IPS DF 6.9 (cell line): ENCODE measurements around the gene GCK.

Experiments used
- DNase-seq: peaks from one replicate; pipeline ENCODE4 v3.0.0-alpha.2; 2013; ENCODE audit warnings: low read depth, low spot score
- H3K27ac ChIP-seq: one replicate; pipeline ENCODE4 v1.5.1; 2013; ENCODE audit warnings: low read length, control low read depth
- H3K27me3 ChIP-seq: 2 replicates; pipeline ENCODE4 v1.6.1; 2013; ENCODE audit warnings: mild to moderate bottlenecking, low read length; ENCODE audit not compliant: control insufficient read depth, insufficient read depth
- H3K36me3 ChIP-seq: 2 replicates; pipeline ENCODE4 v1.6.1; 2013; ENCODE audit warnings: low read length; ENCODE audit not compliant: control insufficient read depth, insufficient read depth
- H3K4me1 ChIP-seq: 2 replicates; pipeline ENCODE4 v1.6.1; 2013; ENCODE audit warnings: low read length; ENCODE audit not compliant: control insufficient read depth, insufficient read depth
- H3K4me3 ChIP-seq: 2 replicates; pipeline ENCODE4 v1.5.1; 2013; ENCODE audit warnings: mild to moderate bottlenecking, low read length
- H3K9me3 ChIP-seq: 2 replicates; pipeline ENCODE4 v1.6.1; 2013; ENCODE audit warnings: low read length, inconsistent platforms; ENCODE audit not compliant: control insufficient read depth, insufficient read depth
- WGBS: extraction: QIAGEN DNeasy Blood & Tissue Kit; methylation state at CpG from one replicate; pipeline ENCODE4 v1.1.7; 2013; ENCODE audit warnings: mixed read lengths, missing lambda C conversion rate; ENCODE audit not compliant: insufficient read length, insufficient coverage; 5-methylcytosine and 5-hydroxymethylcytosine counted together

Gene GCK

GRCh38 chr7:44222074-44222473, 32.8 kb upstream of the GCK start:
- no CpG with 5 or more reads among the region's 11 CpGs for WGBS
- peaks cover 10% of the 10 kb centered on the region for H3K4me1 ChIP-seq
- no peak overlapping the region for H3K27ac ChIP-seq
- no peak for DNase-seq
- no peak overlapping the region for H3K4me3 ChIP-seq
- no peaks in the 10 kb centered on the region for H3K9me3 ChIP-seq
- H3K36me3 ChIP-seq = no peaks in the 10 kb centered on the region
- H3K27me3 ChIP-seq = no peaks in the 10 kb centered on the region

GRCh38 chr7:44221231-44221791, 32.1 kb upstream of the GCK start:
- no peak for DNase-seq
- H3K27me3 ChIP-seq = no peaks in the 10 kb centered on the region
- H3K27ac ChIP-seq = no peak overlapping the region
- whole genome bisulfite sequencing = no CpG with 5 or more reads among the region's 30 CpGs
- no peak overlapping the region for H3K4me3 ChIP-seq
- H3K4me1 ChIP-seq = peaks cover 10% of the 10 kb centered on the region
- H3K36me3 ChIP-seq = no peaks in the 10 kb centered on the region
- no peaks in the 10 kb centered on the region for H3K9me3 ChIP-seq

- no peak overlapping the region for H3K27ac ChIP-seq
Observed at GRCh38 chr7:44220358-44221112, 31.3 kb upstream of the GCK start.

GRCh38 chr7:44220046-44220357, 30.8 kb upstream of the GCK start:
- no CpG with 5 or more reads among the region's 26 CpGs for WGBS
- H3K4me3 ChIP-seq = no peak overlapping the region
- no peaks in the 10 kb centered on the region for H3K27me3 ChIP-seq
- no peaks in the 10 kb centered on the region for H3K9me3 ChIP-seq
- DNase-seq = no peak
- peaks cover 10% of the 10 kb centered on the region for H3K4me1 ChIP-seq
- H3K27ac ChIP-seq = no peak overlapping the region
- no peaks in the 10 kb centered on the region for H3K36me3 ChIP-seq

More at GRCh38 chr7:44220358-44221112, 31.3 kb upstream of the GCK start:
- Histone ChIP-seq H3K4me1 (peaks cover 10% of the 10 kb centered on the region), H3K4me3 (no peak overlapping the region), H3K27me3 (no peaks in the 10 kb centered on the region), H3K9me3 (no peaks in the 10 kb centered on the region), H3K36me3 (no peaks in the 10 kb centered on the region)
- DNase-seq = no peak
- no CpG with 5 or more reads among the region's 24 CpGs for WGBS

DNA sequence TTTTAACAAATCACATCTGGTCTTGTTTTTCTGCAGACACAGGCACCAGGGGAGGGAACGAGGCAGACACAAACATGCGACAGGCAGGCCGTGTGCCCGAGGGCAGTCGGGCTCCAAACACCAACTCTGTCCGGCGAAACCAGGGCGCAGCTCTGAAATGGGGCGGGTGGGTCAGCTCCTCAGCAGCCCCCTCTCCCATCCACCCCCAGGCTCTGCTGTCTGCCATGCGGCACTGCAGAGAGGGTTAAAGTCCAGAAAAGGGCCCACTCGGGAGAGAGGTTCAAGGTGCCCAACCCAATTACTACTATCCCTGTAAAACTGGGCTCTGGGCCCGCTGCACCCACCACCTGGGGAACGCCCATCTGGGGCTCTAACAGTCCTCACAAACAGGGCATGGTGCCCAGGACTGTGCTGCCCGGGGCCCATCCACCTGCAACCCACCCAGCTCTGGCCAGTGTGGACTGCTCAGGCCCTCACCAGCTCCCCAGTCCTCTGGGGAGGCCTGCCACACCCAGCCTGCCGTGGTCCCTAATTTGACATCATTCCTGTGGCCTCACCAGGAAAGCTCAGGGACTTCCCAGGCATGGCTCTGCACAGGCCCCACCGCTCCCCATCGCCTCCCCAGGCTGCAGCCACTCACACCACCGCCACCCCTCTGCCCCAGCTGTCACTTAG, 30.3 kb upstream of the GCK start:
- Histone ChIP-seq H3K9me3 (no peaks in the 10 kb centered on the region), H3K27ac (no peak overlapping the region), H3K36me3 (no peaks in the 10 kb centered on the region), H3K4me1 (peaks cover 11% of the 10 kb centered on the region), H3K27me3 (no peaks in the 10 kb centered on the region), H3K4me3 (no peak overlapping the region)
- WGBS = no CpG with 5 or more reads among the region's 18 CpGs
- DNase-seq = no peak

DNA sequence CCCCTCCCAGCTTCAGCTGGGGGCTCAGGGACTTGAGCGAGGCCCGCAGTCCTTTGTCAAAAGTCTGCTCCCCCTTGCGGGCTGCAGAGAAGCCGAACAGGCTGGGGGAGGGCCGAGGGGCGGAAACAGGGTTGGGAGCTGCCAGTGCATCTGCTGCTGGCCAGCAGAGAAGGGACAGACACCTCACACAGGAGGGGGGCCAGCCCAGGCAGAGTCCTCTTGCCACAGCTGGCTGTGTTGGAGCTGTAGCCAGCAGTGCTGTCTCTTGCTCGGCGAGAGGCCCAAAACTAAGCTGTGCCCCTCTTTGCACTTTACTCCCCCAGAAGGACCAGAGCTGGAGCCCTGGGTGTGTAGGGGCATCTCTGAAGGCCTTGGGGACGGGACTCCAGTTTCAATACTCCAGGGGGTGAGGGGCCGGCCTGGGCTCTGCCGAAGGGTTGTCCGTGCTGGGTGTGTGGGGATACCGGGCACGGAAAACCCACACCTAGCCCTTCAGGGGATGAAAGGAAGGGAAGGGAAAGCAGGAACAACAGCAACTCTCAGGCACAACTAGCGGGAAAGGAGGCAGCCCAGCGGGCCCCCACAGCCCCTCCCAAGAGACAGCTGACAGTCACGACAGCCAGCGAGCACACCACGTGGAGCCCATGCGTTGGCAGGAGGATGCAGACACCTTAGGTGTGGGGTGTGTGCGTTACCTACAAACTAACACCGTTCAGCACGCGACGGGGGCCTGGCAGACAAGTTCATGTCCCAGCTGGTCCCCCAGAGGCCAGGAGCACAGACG, 29.4 kb upstream of the GCK start:
- Histone ChIP-seq H3K27me3 (no peaks in the 10 kb centered on the region), H3K27ac (no peak overlapping the region), H3K4me3 (no peak overlapping the region), H3K4me1 (peaks cover 11% of the 10 kb centered on the region), H3K9me3 (no peaks in the 10 kb centered on the region), H3K36me3 (no peaks in the 10 kb centered on the region)
- no CpG with 5 or more reads among the region's 26 CpGs for WGBS
- DNase-seq = no peak

- no CpG with 5 or more reads among the region's 17 CpGs for WGBS
- DNase-seq = no peak
- Histone ChIP-seq H3K27me3 (no peaks in the 10 kb centered on the region), H3K9me3 (no peaks in the 10 kb centered on the region), H3K4me1 (peaks cover 11% of the 10 kb centered on the region), H3K27ac (no peak overlapping the region), H3K36me3 (peaks cover under 1% of the 10 kb centered on the region; the same call in 1 of the 2 replicates), H3K4me3 (no peak overlapping the region)
Observed at GRCh38 chr7:44217852-44218402, 28.7 kb upstream of the GCK start.

DNA sequence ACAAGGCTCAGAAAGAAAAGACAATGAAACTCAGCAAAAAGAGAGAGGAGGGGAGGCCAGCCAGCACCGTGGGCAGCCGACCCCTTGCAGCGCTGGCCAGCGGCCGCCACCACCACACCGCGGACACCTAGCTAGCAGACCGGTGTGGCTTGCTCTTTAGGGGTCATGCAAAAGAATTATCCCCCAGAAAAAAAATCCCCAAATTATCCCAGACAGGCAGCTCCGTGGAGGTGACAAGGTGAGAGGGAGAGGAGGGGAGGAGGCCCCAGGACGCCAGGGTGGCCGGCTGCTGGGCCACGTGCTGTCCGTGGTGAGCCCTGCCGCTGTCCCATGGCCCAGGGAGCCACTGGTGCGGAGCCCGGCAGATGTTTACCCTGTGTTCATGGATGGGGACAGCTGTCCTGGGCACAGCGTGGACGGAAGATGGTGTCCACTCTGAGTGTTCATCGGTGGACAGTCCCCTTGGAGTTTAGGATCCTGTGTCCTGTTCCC, 28.0 kb upstream of the GCK start:
- Histone ChIP-seq H3K4me1 (peaks cover 11% of the 10 kb centered on the region), H3K4me3 (no peak overlapping the region), H3K27ac (no peak overlapping the region), H3K36me3 (peaks cover 3% of the 10 kb centered on the region; the same call in 1 of the 2 replicates), H3K9me3 (no peaks in the 10 kb centered on the region), H3K27me3 (no peaks in the 10 kb centered on the region)
- no CpG with 5 or more reads among the region's 19 CpGs for WGBS
- DNase-seq = no peak

DNA sequence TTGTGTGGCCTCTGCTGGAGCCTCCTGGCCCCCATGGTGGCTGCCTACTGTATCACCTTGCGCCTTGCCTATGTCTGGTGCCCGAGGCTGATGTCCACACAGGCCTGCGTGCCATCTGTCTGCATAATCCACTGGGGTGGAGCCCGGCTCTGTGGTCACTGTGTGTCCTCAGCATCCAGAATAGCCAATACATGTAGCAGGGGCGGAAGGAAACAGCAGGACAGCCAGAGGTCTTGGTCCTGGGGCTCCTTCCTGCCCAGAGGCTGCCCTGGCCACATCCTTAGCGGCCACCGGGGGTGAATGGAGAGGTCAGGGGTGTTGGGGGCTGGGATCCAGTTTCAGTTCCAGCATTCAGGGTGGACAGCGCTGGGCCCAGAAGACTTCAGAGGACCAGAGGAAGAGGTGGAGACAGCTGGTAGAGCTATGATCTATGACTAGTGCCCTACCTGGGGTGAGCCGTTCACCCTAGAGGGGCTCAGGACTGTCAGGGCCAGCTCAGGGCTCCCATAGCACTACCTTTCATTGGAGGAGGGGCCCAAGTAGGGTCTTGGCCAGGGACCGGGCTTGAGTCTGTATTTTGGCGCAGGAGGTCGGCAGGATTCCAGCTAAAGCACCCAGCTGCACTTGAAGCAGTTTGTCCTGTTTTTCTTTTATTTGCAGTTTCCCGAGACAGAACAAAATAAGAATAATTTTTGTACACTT, 27.4 kb upstream of the GCK start:
- H3K4me1 ChIP-seq = peaks cover 11% of the 10 kb centered on the region
- no peak overlapping the region for H3K4me3 ChIP-seq
- no peaks in the 10 kb centered on the region for H3K9me3 ChIP-seq
- no peaks in the 10 kb centered on the region for H3K27me3 ChIP-seq
- H3K36me3 ChIP-seq = peaks cover 4% of the 10 kb centered on the region
- DNase-seq = no peak
- no peak overlapping the region for H3K27ac ChIP-seq
- no CpG with 5 or more reads among the region's 13 CpGs for WGBS
